GM18867 (cell line): ENCODE measurements around the gene TBXT.
A peak's percentile ranks its signal among the peaks of the same experiment; 100 is the strongest.

Experiments
- ATAC-seq: cut with Tn5 transposase; IDR thresholded peaks from one replicate; pipeline ENCODE4 v1.9.1; 2021; ENCODE audit warnings: mild to moderate bottlenecking, moderate library complexity; ENCODE audit not compliant: unreplicated experiment

The TBXT gene

GRCh38 chr6:166121726-166122125, 45.9 kb downstream of the TBXT start:
- no peak for ATAC-seq

GRCh38 chr6:166119116-166119911, 48.3 kb downstream of the TBXT start:
- ATAC-seq: no peak

DNA sequence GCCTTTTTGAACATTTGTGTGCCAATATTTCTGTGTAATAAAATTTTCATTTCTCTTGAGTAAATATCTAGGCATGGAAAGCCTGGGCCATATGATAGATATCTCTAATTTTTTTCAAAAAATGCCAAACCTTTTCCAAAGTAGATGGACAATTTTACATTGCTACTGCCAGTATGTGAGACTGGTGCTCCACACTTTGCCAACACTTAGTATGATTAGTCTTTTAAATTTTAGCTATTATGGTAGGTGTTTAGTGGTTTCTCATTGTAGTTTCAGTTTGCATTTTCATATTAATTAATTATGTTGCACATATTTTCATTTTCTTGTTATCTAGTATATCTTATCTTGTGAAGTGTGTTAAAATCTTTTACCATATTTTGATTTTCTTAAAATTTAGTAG, 52.0 kb downstream of the TBXT start:
- no peak for ATAC-seq

GRCh38 chr6:166112580-166112979, 55.1 kb downstream of the TBXT start:
- ATAC-seq: no peak

DNA sequence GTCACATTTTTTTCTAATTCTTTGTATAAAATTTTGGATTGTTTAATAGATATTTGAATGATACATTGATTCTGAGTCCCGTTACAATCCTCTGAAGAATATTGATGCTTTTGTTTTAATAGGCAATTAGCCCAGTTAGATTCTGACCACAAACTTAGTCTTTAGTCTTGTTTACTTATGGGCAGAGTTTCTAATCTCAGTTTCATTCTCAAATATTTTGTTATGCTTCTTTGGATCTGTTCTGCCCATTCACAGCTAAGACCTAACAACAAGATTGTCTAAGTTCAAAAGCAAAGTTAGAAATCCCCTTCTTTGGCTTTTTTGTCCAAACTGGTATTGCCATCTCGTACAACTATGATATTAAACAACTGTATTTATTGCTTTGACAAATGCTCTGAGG, 58.0 kb downstream of the TBXT start:
- peak; percentile 86 for ATAC-seq
